GM10266 (cell line): ENCODE measurements around the gene CACNB2.
"Not testable (repeated sequence)": the region's sequence is repeated elsewhere in the genome, so short reads cannot be mapped to it uniquely, and the experiment has no call there.

Source experiments
- DNase-seq: peaks from one replicate; pipeline ENCODE4 v3.0.0; 2012; ENCODE audit errors: extremely low spot score
- CTCF ChIP-seq: IDR thresholded peaks from 2 replicates; pipeline ENCODE4 v1.5.1; 2012; ENCODE audit warnings: mild to moderate bottlenecking, low read depth; ENCODE audit not compliant: control insufficient read depth, insufficient read depth; ENCODE audit errors: missing control alignments

The CACNB2 gene

GRCh38 chr10:18144928-18145327, 4.7 kb downstream of the CACNB2 start:
- no peak for DNase-seq
- TF ChIP-seq CTCF = no peak

GRCh38 chr10:18145652-18146051, 5.4 kb downstream of the CACNB2 start:
- no peak for TF ChIP-seq CTCF
- DNase-seq = no peak

DNA sequence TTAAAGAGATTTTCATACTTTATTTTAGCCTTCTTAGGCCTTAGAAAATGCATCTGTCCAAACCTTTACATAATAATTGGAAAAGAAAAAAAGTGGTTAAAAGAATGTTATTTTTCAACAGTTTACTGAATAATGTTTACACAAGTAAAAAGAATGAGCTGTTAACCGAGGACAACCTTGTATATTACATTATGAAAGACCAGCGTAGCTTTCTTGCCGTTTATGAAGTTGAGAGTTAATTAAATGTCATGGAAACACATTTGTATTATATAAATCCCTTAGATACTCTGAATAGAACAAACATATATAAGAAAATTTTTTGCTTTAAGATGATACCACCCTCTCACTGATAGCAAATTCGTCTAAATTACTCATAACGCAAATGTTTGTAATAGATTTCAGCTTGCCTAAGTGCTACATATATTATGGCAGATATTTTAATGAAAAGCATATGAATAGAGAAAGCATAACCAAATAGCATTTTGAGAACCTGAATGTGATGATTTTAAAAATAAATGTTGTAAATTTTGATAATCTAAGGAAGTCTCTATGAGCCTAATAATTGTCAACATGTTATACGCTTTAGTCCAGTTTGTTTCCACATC, 9.1 kb downstream of the CACNB2 start:
- no peak for TF ChIP-seq CTCF
- no peak for DNase-seq

GRCh38 chr10:18151356-18151890, 11.2 kb downstream of the CACNB2 start:
- DNase-seq = no peak
- no peak for TF ChIP-seq CTCF

DNA sequence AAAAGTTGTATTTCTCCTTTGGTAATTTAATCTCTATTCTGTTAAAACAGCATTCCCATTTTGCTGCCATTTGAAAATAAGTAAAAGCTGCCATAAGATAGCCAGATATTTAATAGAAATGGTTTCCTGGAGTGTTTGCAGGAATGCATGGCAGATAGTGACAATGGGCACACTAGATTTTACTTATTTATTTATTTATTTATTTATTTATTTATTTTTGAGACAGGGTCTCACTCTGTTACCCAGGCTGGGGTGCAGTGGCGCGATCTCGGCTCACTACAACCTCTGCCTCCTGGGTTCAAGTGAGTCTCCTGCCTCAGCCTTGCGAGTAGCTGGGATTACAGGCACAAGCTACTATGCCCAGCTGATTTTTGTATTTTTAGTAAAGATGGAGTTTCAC, 13.2 kb downstream of the CACNB2 start:
- DNase-seq = not testable (repeated sequence)

GRCh38 chr10:18155321-18155720, 15.1 kb downstream of the CACNB2 start:
- TF ChIP-seq CTCF = no peak
- DNase-seq = no peak

- not testable (repeated sequence) for DNase-seq
Observed at GRCh38 chr10:18156797-18157196, 16.6 kb downstream of the CACNB2 start.

DNA sequence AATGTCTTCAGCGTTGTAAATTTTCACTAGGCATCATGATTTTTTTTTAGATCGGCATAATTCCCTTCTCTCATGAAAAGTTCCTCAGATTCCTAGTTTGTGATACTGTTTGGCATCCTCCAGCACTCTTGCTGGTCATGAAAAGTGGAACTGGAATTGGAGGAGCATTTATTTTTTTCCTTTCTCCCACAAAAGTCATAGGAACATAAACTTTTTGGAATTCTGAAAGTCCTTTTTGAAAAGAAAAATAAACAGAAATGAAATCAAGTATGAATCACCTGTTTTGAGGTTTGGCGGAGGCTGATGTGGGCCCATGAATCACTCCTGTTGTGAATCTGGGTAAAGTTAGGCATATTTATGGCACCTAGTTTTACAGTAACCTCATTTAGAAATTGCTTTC, 17.7 kb downstream of the CACNB2 start:
- TF ChIP-seq CTCF = no peak
- DNase-seq = no peak
